AG04450 (cell line): ENCODE results near the gene NNT. TPM values are rescaled to one million over a fixed set of nuclear protein-coding genes. Genes with fewer than 3 reads are reported as not detected.
"Not testable (repeated sequence)": the region's sequence is repeated elsewhere in the genome, so short reads cannot be mapped to it uniquely, and the experiment has no call there.

Experiments used
- CTCF ChIA-PET: fragments of 300-600, 350-600 bp; formaldehyde crosslinking; extraction: SDS; loops from one replicate; lab custom pipeline; 2022; ENCODE audit warnings: antibody characterized with exemption, inconsistent platforms; lab: Charles Lee
- POLR2A ChIA-PET: fragments of 350-600 bp; formaldehyde crosslinking; extraction: SDS; loops from one replicate; lab custom pipeline; 2021; ENCODE audit warnings: antibody characterized with exemption, inconsistent platforms; lab: Yijun Ruan, JAX
- DNase-seq: peaks from one replicate; pipeline ENCODE4 v3.0.0-alpha.2; 2011; ENCODE audit warnings: low read depth, low spot score
- H3K27ac ChIP-seq: one replicate; pipeline ENCODE4 v1.5.1; 2012; ENCODE audit warnings: low read depth, low read length, control low read depth
- H3K27me3 ChIP-seq: one replicate; pipeline ENCODE4 v1.6.0; 2012; ENCODE audit warnings: low read length; ENCODE audit not compliant: control insufficient read depth, insufficient read depth
- H3K4me3 ChIP-seq: 2 replicates; pipeline ENCODE4 v1.5.1; 2011; ENCODE audit warnings: mild to moderate bottlenecking, low read depth, low read length, control low read depth
- H3K9me3 ChIP-seq: 2 replicates; pipeline ENCODE4 v1.5.1; 2012; ENCODE audit warnings: low read length; ENCODE audit not compliant: control insufficient read depth, insufficient read depth
- polyA plus RNA-seq: library from polyadenylated mRNA; depleted of rRNA; stranded (reverse); fragments of >200 nt; gene quantifications from 2 replicates; pipeline ENCODE4 v1.2.3, GENCODE V29; 2011
- TF ChIP-seq, protein P1 (sequence below): IDR thresholded peaks from 2 replicates; pipeline ENCODE4 v1.5.1; 2011; ENCODE audit warnings: low read depth, low read length, control low read depth, inconsistent platforms

The NNT gene
- polyA plus RNA-seq, 1 experiment: 64.6 TPM

- POLR2A ChIA-PET: no interaction called here
- CTCF ChIA-PET: interaction anchor here (2.8 to 3.0 kb wide), 2 partner anchors 33 to 667 kb away, joined by 10 to 22 read pairs; no protein-coding TSS in a partner anchor
- TF ChIP-seq, protein P1, sequence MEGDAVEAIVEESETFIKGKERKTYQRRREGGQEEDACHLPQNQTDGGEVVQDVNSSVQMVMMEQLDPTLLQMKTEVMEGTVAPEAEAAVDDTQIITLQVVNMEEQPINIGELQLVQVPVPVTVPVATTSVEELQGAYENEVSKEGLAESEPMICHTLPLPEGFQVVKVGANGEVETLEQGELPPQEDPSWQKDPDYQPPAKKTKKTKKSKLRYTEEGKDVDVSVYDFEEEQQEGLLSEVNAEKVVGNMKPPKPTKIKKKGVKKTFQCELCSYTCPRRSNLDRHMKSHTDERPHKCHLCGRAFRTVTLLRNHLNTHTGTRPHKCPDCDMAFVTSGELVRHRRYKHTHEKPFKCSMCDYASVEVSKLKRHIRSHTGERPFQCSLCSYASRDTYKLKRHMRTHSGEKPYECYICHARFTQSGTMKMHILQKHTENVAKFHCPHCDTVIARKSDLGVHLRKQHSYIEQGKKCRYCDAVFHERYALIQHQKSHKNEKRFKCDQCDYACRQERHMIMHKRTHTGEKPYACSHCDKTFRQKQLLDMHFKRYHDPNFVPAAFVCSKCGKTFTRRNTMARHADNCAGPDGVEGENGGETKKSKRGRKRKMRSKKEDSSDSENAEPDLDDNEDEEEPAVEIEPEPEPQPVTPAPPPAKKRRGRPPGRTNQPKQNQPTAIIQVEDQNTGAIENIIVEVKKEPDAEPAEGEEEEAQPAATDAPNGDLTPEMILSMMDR: no peak
- Histone ChIP-seq H3K4me3 (no peak overlapping the region), H3K9me3 (peaks cover 13% of the 10 kb centered on the region), H3K27me3 (no peaks in the 10 kb centered on the region), H3K27ac (no peak overlapping the region)
- no peak for DNase-seq
Measured at GRCh38 chr5:43664501-43665040, 61.6 kb downstream of the NNT start.

DNA sequence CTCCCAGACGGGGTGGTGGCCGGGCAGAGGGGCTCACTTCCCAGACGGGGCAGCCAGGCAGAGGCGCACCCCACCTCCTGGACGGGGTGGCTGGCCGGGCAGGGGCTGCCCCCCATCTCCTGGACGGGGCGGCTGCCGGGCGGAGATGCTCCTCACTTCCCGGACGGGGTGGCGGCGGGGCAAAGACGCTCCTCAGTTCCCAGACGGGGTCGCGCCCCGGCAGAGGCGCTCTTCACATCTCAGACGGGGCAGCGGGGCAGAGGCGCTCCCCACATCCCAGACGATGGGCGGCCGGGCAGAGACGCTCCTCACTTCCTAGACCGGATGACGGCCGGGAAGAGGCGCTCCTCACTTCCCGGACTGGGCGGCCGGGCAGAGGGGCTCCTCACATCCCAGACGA lies 62.8 kb downstream of the NNT start:
- CTCF ChIA-PET, H3K27me3 ChIP-seq, POLR2A ChIA-PET, DNase-seq, H3K27ac ChIP-seq, H3K4me3 ChIP-seq: not testable (repeated sequence)
- peaks cover 13% of the 10 kb centered on the region for H3K9me3 ChIP-seq

DNA sequence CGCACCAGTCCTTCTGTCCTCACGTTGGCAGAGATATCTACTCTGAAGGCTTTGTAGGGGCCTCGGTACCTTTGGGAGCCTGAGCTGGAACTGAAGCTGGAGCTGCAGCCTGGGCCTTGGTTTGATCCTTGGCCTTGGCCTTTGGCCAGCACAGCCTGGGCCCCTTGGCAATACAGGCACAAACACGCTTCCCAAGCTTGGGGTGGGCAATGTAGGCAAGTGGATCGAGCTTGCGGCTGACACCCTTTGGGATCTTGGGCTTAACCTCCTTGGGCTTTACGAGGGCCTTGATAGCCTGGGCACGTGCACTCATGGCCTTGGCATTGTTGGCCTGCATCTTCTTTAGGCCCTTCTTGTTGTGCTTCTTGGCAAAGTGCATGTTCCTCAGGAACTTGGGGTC lies 63.7 kb downstream of the NNT start:
- H3K27ac ChIP-seq, H3K27me3 ChIP-seq, DNase-seq, H3K4me3 ChIP-seq, CTCF ChIA-PET, POLR2A ChIA-PET: not testable (repeated sequence)
- H3K9me3 ChIP-seq: peaks cover 13% of the 10 kb centered on the region

DNA sequence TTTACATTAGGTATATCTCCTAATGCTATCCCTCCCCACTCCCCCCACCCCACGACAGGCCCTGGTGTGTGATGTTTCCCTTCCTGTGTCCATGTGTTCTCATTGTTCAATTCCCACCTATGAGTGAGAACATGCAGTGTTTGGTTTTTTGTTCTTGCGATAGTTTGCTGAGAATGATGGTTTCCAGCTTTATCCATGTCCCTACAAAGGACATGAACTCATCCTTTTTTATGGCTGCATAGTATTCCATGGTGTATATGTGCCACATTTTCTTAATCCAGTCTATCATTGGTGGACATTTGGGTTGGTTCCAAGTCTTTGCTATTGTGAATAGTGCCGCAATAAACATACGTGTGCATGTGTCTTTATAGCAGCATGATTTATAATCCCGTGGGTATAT lies 64.4 kb downstream of the NNT start:
- CTCF ChIA-PET, H3K4me3 ChIP-seq, H3K27ac ChIP-seq, DNase-seq, H3K27me3 ChIP-seq, POLR2A ChIA-PET: not testable (repeated sequence)
- H3K9me3 ChIP-seq: peaks cover 13% of the 10 kb centered on the region

DNA sequence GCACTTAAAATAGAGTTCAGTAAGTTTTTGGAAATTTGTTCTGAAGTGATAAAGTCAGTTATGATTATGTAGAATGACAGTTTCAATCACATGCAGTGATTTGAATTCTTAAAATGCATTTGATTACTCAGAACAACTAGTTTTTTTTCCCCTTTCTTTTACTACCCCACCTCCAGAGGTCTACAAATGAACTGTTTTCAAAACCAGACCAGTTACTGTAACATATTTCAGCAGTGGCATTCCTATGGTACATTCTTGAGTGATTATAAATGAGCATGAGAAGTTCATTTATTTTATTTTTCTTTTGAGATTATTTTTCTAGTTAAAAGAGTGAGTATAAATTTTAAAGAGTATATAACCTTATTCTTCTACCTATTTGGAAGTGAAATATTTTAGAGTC lies 71.6 kb downstream of the NNT start:
- POLR2A ChIA-PET: interaction anchor here (1.1 kb wide), 1 partner anchor 361 kb away, joined by 4 read pairs; the partner anchor contains the start of gene HMGCS1
- CTCF ChIA-PET: interaction anchor here (0.6 to 1.1 kb wide), 2 partner anchors 44 to 658 kb away, joined by 4 to 5 read pairs; no protein-coding TSS in a partner anchor
- TF ChIP-seq, protein P1: no peak
- Histone ChIP-seq H3K4me3 (no peak overlapping the region), H3K9me3 (peaks cover 4% of the 10 kb centered on the region; the same call in 1 of the 2 replicates), H3K27ac (no peak overlapping the region), H3K27me3 (no peaks in the 10 kb centered on the region)
- DNase-seq: no peak

DNA sequence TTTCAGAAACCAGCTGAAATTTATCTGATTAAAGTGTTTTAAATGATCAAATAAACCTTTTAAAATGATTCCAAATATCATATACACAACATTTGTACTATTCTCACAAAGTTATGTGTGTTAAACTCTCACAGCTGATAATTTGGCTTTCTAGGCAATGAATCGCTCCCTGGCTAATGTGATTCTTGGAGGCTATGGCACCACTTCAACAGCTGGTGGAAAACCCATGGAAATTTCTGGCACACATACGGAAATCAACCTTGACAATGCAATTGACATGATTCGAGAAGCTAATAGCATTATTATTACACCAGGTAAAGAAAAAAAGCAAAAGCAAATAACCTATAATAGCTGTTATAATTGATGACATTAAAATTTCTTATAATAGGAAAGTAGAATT lies 72.4 kb downstream of the NNT start:
- H3K9me3 ChIP-seq: peaks cover 4% of the 10 kb centered on the region; the same call in 1 of the 2 replicates
- ChIA-PET POLR2A (interaction anchor here (1.1 kb wide), 1 partner anchor 362 kb away, joined by 4 read pairs; the partner anchor contains the start of gene HMGCS1), CTCF (interaction anchor here (0.6 to 1.1 kb wide), 4 partner anchors 45 to 657 kb away, joined by 3 to 5 read pairs (median 4); no protein-coding TSS in a partner anchor)
- H3K27ac ChIP-seq: no peak overlapping the region
- H3K4me3 ChIP-seq: no peak overlapping the region
- TF ChIP-seq, protein P1: no peak
- DNase-seq: no peak
- H3K27me3 ChIP-seq: no peaks in the 10 kb centered on the region
